Panc1 (cell line): ENCODE data around the gene PDZK1IP1. TPM values are rescaled to one million over a fixed set of nuclear protein-coding genes. Genes with fewer than 3 reads are reported as not detected.

Experiments
- ATAC-seq: fragments of 200-7000 bp; cut with Tn5 transposase; 2 replicates; pipeline ENCODE4 v1.9.1; 2020; ENCODE audit warnings: mild to moderate bottlenecking, moderate library complexity
- BruUV-seq: library from RNA; stranded (reverse); fragments of 400-500 nt; replicated peaks from 2 replicates; lab custom pipeline; 2021; lab: Mats Ljungman, UMichigan
- CTCF ChIA-PET: fragments of 300-600 bp; sonication (Branson Sonifier 250); formaldehyde crosslinking; loops from one replicate; lab custom pipeline; 2022; ENCODE audit warnings: antibody characterized with exemption; lab: Charles Lee
- POLR2A ChIA-PET: fragments of 300-600 bp; sonication (Branson Sonifier 250); formaldehyde crosslinking; loops from one replicate; lab custom pipeline; 2022; ENCODE audit warnings: antibody characterized with exemption; lab: Charles Lee
- DNase-seq: peaks from one replicate; pipeline ENCODE4 v3.0.0-alpha.2; 2010; ENCODE audit warnings: low read depth, low spot score
- H3K27ac ChIP-seq: 2 replicates; pipeline ENCODE4 v1.5.1; 2011; ENCODE audit warnings: mild to moderate bottlenecking, low read length, inconsistent platforms
- H3K27me3 ChIP-seq: fragments of 200-500 bp; sonication (Bioruptor generic); 2 replicates; pipeline ENCODE4 v1.6.0; 2014; ENCODE audit warnings: low read length, inconsistent platforms; ENCODE audit not compliant: control insufficient read depth, insufficient read depth
- H3K36me3 ChIP-seq: fragments of 200-500 bp; sonication (Bioruptor generic); 2 replicates; pipeline ENCODE4 v1.5.1; 2014; ENCODE audit warnings: inconsistent platforms, mild to moderate bottlenecking, low read length, moderate library complexity; ENCODE audit not compliant: control insufficient read depth, insufficient read depth
- H3K4me1 ChIP-seq: 2 replicates; pipeline ENCODE4 v1.5.1; 2011; ENCODE audit warnings: inconsistent platforms, mild to moderate bottlenecking, low read length, moderate library complexity; ENCODE audit not compliant: control insufficient read depth, insufficient read depth
- H3K4me3 ChIP-seq, 2 experiments: 2 replicates each; pipeline ENCODE4 v1.5.1; 2011 to 2012; ENCODE audit warnings: low read depth in 2 of 2, low read length in 2 of 2, mild to moderate bottlenecking in 2 of 2, inconsistent platforms in 1 of 2, moderate library complexity in 1 of 2
- H3K9me3 ChIP-seq: fragments of 200-500 bp; sonication (Bioruptor generic); 2 replicates; pipeline ENCODE4 v1.5.1; 2014; ENCODE audit warnings: low read depth, mild to moderate bottlenecking, inconsistent platforms, low read length, moderate library complexity; ENCODE audit not compliant: control insufficient read depth, insufficient read depth
- CTCF ChIP-seq: fragments of 450-650 bp; IDR thresholded peaks from 2 replicates; pipeline ENCODE4 v1.5.1; 2017; ENCODE audit warnings: mild to moderate bottlenecking
- POLR2AphosphoS5 ChIP-seq: IDR thresholded peaks from 2 replicates; pipeline ENCODE4 v1.6.1; 2012; ENCODE audit warnings: mild to moderate bottlenecking, low read depth, low read length, moderate library complexity
- SIN3A ChIP-seq: IDR thresholded peaks from 2 replicates; pipeline ENCODE4 v1.6.1; 2012; ENCODE audit warnings: low read depth, mild to moderate bottlenecking, low read length, moderate library complexity, borderline replicate concordance; ENCODE audit not compliant: insufficient read depth
- TCF7L2 ChIP-seq: IDR thresholded peaks from 2 replicates; pipeline ENCODE4 v1.6.1; 2011; ENCODE audit warnings: mild to moderate bottlenecking, low read depth, low read length, inconsistent platforms
- in situ Hi-C: cut with HindIII; loops from 2 replicates; pipeline ENCODE4 v1.10.0; 2016; ENCODE audit warnings: low sequenced_read_pairs, low pct_unique_long_range_greater_than_20kb
- intact Hi-C: fragments of 100-400 bp; cut with micrococcal nuclease; formaldehyde crosslinking; loops from one replicate; pipeline ENCODE4 v1.10.0; 2022; ENCODE audit not compliant: unreplicated experiment
- total RNA-seq: library from RNA; stranded (reverse); gene quantifications from one replicate; pipeline ENCODE4 v1.2.1, GENCODE V29; 2021; ENCODE audit not compliant: unreplicated experiment
- TF ChIP-seq, protein P1 (sequence below), 2 experiments: IDR thresholded peaks; 2 replicates each; pipeline ENCODE4 v1.6.1; 2011 to 2012; ENCODE audit warnings: low read depth in 2 of 2, control low read depth in 1 of 2, low read length in 1 of 2, mild to moderate bottlenecking in 1 of 2, moderate library complexity in 1 of 2; ENCODE audit not compliant: insufficient read depth in 1 of 2

The PDZK1IP1 gene
- total RNA-seq, 1 experiment from 2014 or later: not detected

- no TSS peak for BruUV-seq
- POLR2A ChIA-PET: no interaction called here
- Histone ChIP-seq H3K27ac (no peak overlapping the region), H3K4me3 (no peak overlapping the region), H3K9me3 (no peaks in the 10 kb centered on the region), H3K36me3 (no peaks in the 10 kb centered on the region), H3K27me3 (no peaks in the 10 kb centered on the region), H3K4me1 (no peaks in the 10 kb centered on the region)
- CTCF ChIA-PET: interaction anchor here (0.7 kb wide), 1 partner anchor 41 kb away, joined by 3 read pairs; no protein-coding TSS in a partner anchor
- intact Hi-C loops: no loop called here
- no peak for TF ChIP-seq CTCF
- no peak for TF ChIP-seq SIN3A
- TF ChIP-seq, protein P1, sequence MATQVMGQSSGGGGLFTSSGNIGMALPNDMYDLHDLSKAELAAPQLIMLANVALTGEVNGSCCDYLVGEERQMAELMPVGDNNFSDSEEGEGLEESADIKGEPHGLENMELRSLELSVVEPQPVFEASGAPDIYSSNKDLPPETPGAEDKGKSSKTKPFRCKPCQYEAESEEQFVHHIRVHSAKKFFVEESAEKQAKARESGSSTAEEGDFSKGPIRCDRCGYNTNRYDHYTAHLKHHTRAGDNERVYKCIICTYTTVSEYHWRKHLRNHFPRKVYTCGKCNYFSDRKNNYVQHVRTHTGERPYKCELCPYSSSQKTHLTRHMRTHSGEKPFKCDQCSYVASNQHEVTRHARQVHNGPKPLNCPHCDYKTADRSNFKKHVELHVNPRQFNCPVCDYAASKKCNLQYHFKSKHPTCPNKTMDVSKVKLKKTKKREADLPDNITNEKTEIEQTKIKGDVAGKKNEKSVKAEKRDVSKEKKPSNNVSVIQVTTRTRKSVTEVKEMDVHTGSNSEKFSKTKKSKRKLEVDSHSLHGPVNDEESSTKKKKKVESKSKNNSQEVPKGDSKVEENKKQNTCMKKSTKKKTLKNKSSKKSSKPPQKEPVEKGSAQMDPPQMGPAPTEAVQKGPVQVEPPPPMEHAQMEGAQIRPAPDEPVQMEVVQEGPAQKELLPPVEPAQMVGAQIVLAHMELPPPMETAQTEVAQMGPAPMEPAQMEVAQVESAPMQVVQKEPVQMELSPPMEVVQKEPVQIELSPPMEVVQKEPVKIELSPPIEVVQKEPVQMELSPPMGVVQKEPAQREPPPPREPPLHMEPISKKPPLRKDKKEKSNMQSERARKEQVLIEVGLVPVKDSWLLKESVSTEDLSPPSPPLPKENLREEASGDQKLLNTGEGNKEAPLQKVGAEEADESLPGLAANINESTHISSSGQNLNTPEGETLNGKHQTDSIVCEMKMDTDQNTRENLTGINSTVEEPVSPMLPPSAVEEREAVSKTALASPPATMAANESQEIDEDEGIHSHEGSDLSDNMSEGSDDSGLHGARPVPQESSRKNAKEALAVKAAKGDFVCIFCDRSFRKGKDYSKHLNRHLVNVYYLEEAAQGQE (IDR thresholded peaks at IDR 0.05; ENCODE audit: insufficient read depth in 1 of 2, low read depth in 2 of 2, low read length in 1 of 2): no peak
- no peak for TF ChIP-seq TCF7L2
- TF ChIP-seq POLR2AphosphoS5: no peak
- DNase-seq (no peak), ATAC-seq (no peak)
- in situ Hi-C loops: no loop called here
Observed at GRCh38 chr1:47164552-47164951, 25.3 kb downstream of the PDZK1IP1 start.

- H3K36me3 ChIP-seq: no peaks in the 10 kb centered on the region
- no peak overlapping the region for H3K27ac ChIP-seq
- TF ChIP-seq, protein P1 (IDR thresholded peaks at IDR 0.05; ENCODE audit: insufficient read depth in 1 of 2, low read depth in 2 of 2, low read length in 1 of 2): no peak
- no peak for TF ChIP-seq TCF7L2
- no peak for TF ChIP-seq POLR2AphosphoS5
- TF ChIP-seq SIN3A: no peak
- TF ChIP-seq CTCF: no peak
- POLR2A ChIA-PET: no interaction called here
- in situ Hi-C loops (no loop called here), intact Hi-C loops (no loop called here)
- ATAC-seq (no peak), DNase-seq (no peak)
- H3K4me3 ChIP-seq: no peak overlapping the region
- CTCF ChIA-PET: no interaction called here
- H3K9me3 ChIP-seq: no peaks in the 10 kb centered on the region
- BruUV-seq: no TSS peak
- H3K27me3 ChIP-seq: no peaks in the 10 kb centered on the region
- H3K4me1 ChIP-seq: no peaks in the 10 kb centered on the region
Observed at GRCh38 chr1:47161298-47162040, 28.4 kb downstream of the PDZK1IP1 start.
